ENCODE data around the gene ZNF618.

ZNF618 gene

GRCh38 chr9:114001410-114001685 is 125.2 kb downstream of the ZNF618 start:
- no peak for DNase-seq (ENCODE audit: low read depth, low spot score)

- no peak for DNase-seq (ENCODE audit: low read depth, low spot score)
Measured at GRCh38 chr9:114001794-114002261, 125.7 kb downstream of the ZNF618 start.

GRCh38 chr9:114002271-114002985 is 126.3 kb downstream of the ZNF618 start:
- DNase-seq (ENCODE audit: low read depth, low spot score): no peak

- DNase-seq (ENCODE audit: low read depth, low spot score): no peak
Measured at GRCh38 chr9:114002986-114003350, 126.9 kb downstream of the ZNF618 start.

GRCh38 chr9:114003351-114003750 is 127.2 kb downstream of the ZNF618 start:
- no peak for DNase-seq (ENCODE audit: low read depth, low spot score)

GRCh38 chr9:114003758-114004157 is 127.6 kb downstream of the ZNF618 start:
- no peak for DNase-seq (ENCODE audit: low read depth, low spot score)

- DNase-seq (ENCODE audit: low read depth, low spot score): no peak
Measured at GRCh38 chr9:114004221-114004716, 128.2 kb downstream of the ZNF618 start.

- no peak for DNase-seq (ENCODE audit: low read depth, low spot score)
Measured at GRCh38 chr9:114005371-114006154, 129.5 kb downstream of the ZNF618 start.

- DNase-seq (ENCODE audit: low read depth, low spot score): no peak
Measured at GRCh38 chr9:114006155-114006550, 130.0 kb downstream of the ZNF618 start.

- DNase-seq (ENCODE audit: low read depth, low spot score): no peak
Measured at GRCh38 chr9:114006931-114007691, 131.0 kb downstream of the ZNF618 start.

GRCh38 chr9:114007991-114008666 is 132.0 kb downstream of the ZNF618 start:
- no peak for DNase-seq (ENCODE audit: low read depth, low spot score)

GRCh38 chr9:114008667-114009410 is 132.7 kb downstream of the ZNF618 start:
- no peak for DNase-seq (ENCODE audit: low read depth, low spot score)

GRCh38 chr9:114011313-114011712 is 135.2 kb downstream of the ZNF618 start:
- no peak for DNase-seq (ENCODE audit: low read depth, low spot score)

- no peak for DNase-seq (ENCODE audit: low read depth, low spot score)
Measured at GRCh38 chr9:114012126-114012525, 136.0 kb downstream of the ZNF618 start.

GRCh38 chr9:114014044-114014443 is 137.9 kb downstream of the ZNF618 start:
- DNase-seq (ENCODE audit: low read depth, low spot score): no peak

GRCh38 chr9:114015607-114016006 is 139.5 kb downstream of the ZNF618 start:
- no peak for DNase-seq (ENCODE audit: low read depth, low spot score)

GRCh38 chr9:114016101-114016500 is 140.0 kb downstream of the ZNF618 start:
- no peak for DNase-seq (ENCODE audit: low read depth, low spot score)

- no peak for DNase-seq (ENCODE audit: low read depth, low spot score)
Measured at GRCh38 chr9:114016629-114017423, 140.7 kb downstream of the ZNF618 start.

GRCh38 chr9:114017741-114018715 is 141.9 kb downstream of the ZNF618 start:
- DNase-seq (ENCODE audit: low read depth, low spot score): no peak
